NT2/D1 (cell line): ENCODE results near the gene CIAO1.

Source experiments
- SUZ12 ChIP-seq: IDR thresholded peaks from 2 replicates; pipeline ENCODE4 v1.6.1; 2011; ENCODE audit not compliant: insufficient read length, insufficient read depth; ENCODE audit errors: extremely low read depth
- YY1 ChIP-seq: IDR thresholded peaks from 2 replicates; pipeline ENCODE4 v1.6.1; 2011; ENCODE audit not compliant: insufficient read length, insufficient read depth
- ZNF274 ChIP-seq: IDR thresholded peaks from 2 replicates; pipeline ENCODE4 v1.6.1; 2011; ENCODE audit warnings: mild to moderate bottlenecking, low read depth, low read length

GRCh38 chr2:96265840-96266679 lies at the start of gene CIAO1, which contains the start of gene TMEM127:
- TF ChIP-seq YY1 (no peak), SUZ12 (no peak), ZNF274 (no peak)
